HEK293 (cell line): ENCODE results near the gene TTN.

Experiments
- CTCF ChIA-PET: fragments of 350-600 bp; formaldehyde crosslinking; extraction: SDS; loops from one replicate; lab custom pipeline; 2021; ENCODE audit warnings: antibody characterized with exemption; lab: Yijun Ruan, JAX
- POLR2A ChIA-PET: fragments of 300-600 bp; formaldehyde crosslinking; extraction: SDS; loops from one replicate; lab custom pipeline; 2020; ENCODE audit warnings: antibody characterized with exemption, inconsistent platforms; lab: Yijun Ruan, JAX
- H3K27ac ChIP-seq: fragments of 200-500 bp; sonication (Bioruptor generic); 2 replicates; pipeline ENCODE4 v1.5.1; 2014; ENCODE audit warnings: low read depth, low read length, control low read depth, inconsistent platforms; ENCODE audit errors: extremely low read depth
- H3K36me3 ChIP-seq, 2 experiments: fragments of 200-500 bp in 1 of 2; sonication (Bioruptor generic) in 1 of 2; 1 replicate in 1 of 2; 2 replicates in 1 of 2; pipeline ENCODE4 v1.5.1; 2014 to 2017; ENCODE audit warnings: inconsistent platforms in 2 of 2, low read length in 2 of 2; ENCODE audit not compliant: control insufficient read depth in 2 of 2, insufficient read depth in 1 of 2
- H3K4me1 ChIP-seq: fragments of 200-500 bp; sonication (Bioruptor generic); 2 replicates; pipeline ENCODE4 v1.5.1; 2014; ENCODE audit warnings: mild to moderate bottlenecking, low read length, inconsistent platforms; ENCODE audit not compliant: control insufficient read depth, insufficient read depth
- H3K4me3 ChIP-seq: 2 replicates; pipeline ENCODE4 v1.5.1; 2011; ENCODE audit warnings: low read depth, mild to moderate bottlenecking, control low read depth, low read length, moderate library complexity
- H3K9me3 ChIP-seq: fragments of 200-500 bp; sonication (Bioruptor generic); 2 replicates; pipeline ENCODE4 v1.5.1; 2014; ENCODE audit warnings: low read depth, low read length, inconsistent platforms; ENCODE audit not compliant: control insufficient read depth, insufficient read depth
- GFI1B ChIP-seq: fragments of 450-650 bp; formaldehyde crosslinking; IDR thresholded peaks from 2 replicates; pipeline ENCODE4 v1.5.1; 2016; ENCODE audit warnings: missing biosample characterization, missing genetic modification characterization
- SALL2 ChIP-seq: fragments of 450-650 bp; formaldehyde crosslinking; IDR thresholded peaks from 2 replicates; pipeline ENCODE4 v1.5.0; 2017; ENCODE audit warnings: missing biosample characterization, mild to moderate bottlenecking, missing genetic modification characterization, borderline replicate concordance
- SETDB1 ChIP-seq: IDR thresholded peaks from one replicate; pipeline ENCODE4 v1.6.1; 2017; ENCODE audit warnings: mild to moderate bottlenecking, low read length, moderate library complexity, mixed read lengths; ENCODE audit not compliant: insufficient read length
- ZEB2 ChIP-seq: fragments of 450-650 bp; formaldehyde crosslinking; IDR thresholded peaks from 2 replicates; pipeline ENCODE4 v1.5.1; 2016; ENCODE audit warnings: missing biosample characterization, missing genetic modification characterization
- ZFP3 ChIP-seq: fragments of 450-650 bp; formaldehyde crosslinking; IDR thresholded peaks from 2 replicates; pipeline ENCODE4 v1.5.1; 2016; ENCODE audit warnings: low read depth, missing biosample characterization, missing genetic modification characterization
- ZNF121 ChIP-seq: fragments of 450-650 bp; formaldehyde crosslinking; IDR thresholded peaks from 2 replicates; pipeline ENCODE4 v1.5.1; 2016; ENCODE audit warnings: missing biosample characterization, missing genetic modification characterization
- ZNF350 ChIP-seq: fragments of 450-650 bp; formaldehyde crosslinking; IDR thresholded peaks from 2 replicates; pipeline ENCODE4 v1.5.0; 2017; ENCODE audit warnings: missing biosample characterization, mild to moderate bottlenecking, missing genetic modification characterization
- ZNF366 ChIP-seq: fragments of 450-650 bp; formaldehyde crosslinking; conservative IDR thresholded peaks from 2 replicates; pipeline ENCODE4 v1.5.1; 2016; ENCODE audit warnings: missing biosample characterization, missing genetic modification characterization
- ZNF623 ChIP-seq: fragments of 450-650 bp; formaldehyde crosslinking; IDR thresholded peaks from 2 replicates; pipeline ENCODE4 v1.5.1; 2016; ENCODE audit warnings: missing biosample characterization, missing genetic modification characterization
- ZNF701 ChIP-seq: fragments of 450-650 bp; formaldehyde crosslinking; IDR thresholded peaks from 2 replicates; pipeline ENCODE4 v1.5.1; 2016; ENCODE audit warnings: missing biosample characterization, missing genetic modification characterization
- ZNF768 ChIP-seq: fragments of 450-650 bp; formaldehyde crosslinking; IDR thresholded peaks from 2 replicates; pipeline ENCODE4 v1.5.1; 2018; ENCODE audit warnings: missing biosample characterization, mild to moderate bottlenecking, missing genetic modification characterization
- TF ChIP-seq, protein P1 (sequence below): fragments of 450-650 bp; formaldehyde crosslinking; IDR thresholded peaks from 2 replicates; pipeline ENCODE4 v1.5.1; 2016; ENCODE audit warnings: missing biosample characterization, missing genetic modification characterization
- TF ChIP-seq, protein P2 (sequence below): fragments of 450-650 bp; formaldehyde crosslinking; IDR thresholded peaks from 2 replicates; pipeline ENCODE4 v1.5.1; 2017; ENCODE audit warnings: missing biosample characterization, missing genetic modification characterization
- TF ChIP-seq, protein P3 (sequence below): fragments of 450-650 bp; formaldehyde crosslinking; IDR thresholded peaks from 2 replicates; pipeline ENCODE4 v1.5.1; 2016; ENCODE audit warnings: missing biosample characterization, missing genetic modification characterization
- TF ChIP-seq, protein P4 (sequence below): fragments of 450-650 bp; formaldehyde crosslinking; IDR thresholded peaks from 2 replicates; pipeline ENCODE4 v1.5.1; 2017; ENCODE audit warnings: missing biosample characterization, missing genetic modification characterization

The TTN gene

DNA sequence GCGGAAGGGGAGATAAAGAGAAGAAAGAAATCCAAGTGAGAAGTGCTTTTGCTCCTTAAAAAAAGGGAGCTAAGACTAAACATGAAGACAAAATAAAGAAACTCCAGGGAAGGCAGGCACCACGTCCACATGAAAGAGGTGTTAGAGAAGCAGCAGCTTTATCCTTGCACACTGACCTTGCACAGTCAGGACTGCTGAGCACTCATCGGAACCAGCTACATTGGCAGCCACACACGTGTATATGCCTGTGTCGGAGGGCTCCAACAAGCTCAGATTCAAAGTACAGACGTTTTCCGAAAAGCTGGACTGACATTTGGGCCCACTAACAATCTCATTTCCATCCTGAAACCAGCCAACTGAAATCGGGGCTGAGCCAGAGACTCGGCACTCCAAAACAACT, 88.2 kb downstream of the TTN start (continued):
- TF ChIP-seq, protein P1, sequence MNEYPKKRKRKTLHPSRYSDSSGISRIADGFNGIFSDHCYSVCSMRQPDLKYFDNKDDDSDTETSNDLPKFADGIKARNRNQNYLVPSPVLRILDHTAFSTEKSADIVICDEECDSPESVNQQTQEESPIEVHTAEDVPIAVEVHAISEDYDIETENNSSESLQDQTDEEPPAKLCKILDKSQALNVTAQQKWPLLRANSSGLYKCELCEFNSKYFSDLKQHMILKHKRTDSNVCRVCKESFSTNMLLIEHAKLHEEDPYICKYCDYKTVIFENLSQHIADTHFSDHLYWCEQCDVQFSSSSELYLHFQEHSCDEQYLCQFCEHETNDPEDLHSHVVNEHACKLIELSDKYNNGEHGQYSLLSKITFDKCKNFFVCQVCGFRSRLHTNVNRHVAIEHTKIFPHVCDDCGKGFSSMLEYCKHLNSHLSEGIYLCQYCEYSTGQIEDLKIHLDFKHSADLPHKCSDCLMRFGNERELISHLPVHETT = no peak

DNA sequence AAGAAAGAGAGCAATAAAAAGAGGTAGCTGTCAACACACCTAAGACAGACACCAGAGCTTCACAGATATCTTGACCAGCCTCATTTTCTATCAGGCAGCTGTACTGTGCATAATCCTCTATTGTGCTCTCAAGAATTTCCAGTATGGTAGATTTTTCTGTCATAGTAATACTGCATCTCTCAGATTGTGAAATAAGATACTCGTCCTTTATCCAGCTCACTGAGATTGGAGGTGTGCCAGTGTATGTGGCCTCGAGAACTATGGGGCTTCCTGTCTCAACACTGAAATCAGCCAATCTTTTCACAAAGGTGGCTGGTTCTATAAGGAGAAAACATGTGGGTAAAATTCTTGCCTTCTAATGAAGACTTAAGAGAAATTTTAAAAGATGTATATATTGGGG, 88.9 kb downstream of the TTN start:
- no peak for TF ChIP-seq ZEB2 (tag by site-specific recombination)
- TF ChIP-seq ZNF623 (tag by site-specific recombination) = no peak
- TF ChIP-seq ZNF350 (tag by site-specific recombination) = no peak
- TF ChIP-seq, protein P2, sequence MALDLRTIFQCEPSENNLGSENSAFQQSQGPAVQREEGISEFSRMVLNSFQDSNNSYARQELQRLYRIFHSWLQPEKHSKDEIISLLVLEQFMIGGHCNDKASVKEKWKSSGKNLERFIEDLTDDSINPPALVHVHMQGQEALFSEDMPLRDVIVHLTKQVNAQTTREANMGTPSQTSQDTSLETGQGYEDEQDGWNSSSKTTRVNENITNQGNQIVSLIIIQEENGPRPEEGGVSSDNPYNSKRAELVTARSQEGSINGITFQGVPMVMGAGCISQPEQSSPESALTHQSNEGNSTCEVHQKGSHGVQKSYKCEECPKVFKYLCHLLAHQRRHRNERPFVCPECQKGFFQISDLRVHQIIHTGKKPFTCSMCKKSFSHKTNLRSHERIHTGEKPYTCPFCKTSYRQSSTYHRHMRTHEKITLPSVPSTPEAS (tag by site-specific recombination) = no peak
- no peak for TF ChIP-seq ZNF768 (tag by site-specific recombination)
- CTCF ChIA-PET = no interaction called here
- POLR2A ChIA-PET = no interaction called here

DNA sequence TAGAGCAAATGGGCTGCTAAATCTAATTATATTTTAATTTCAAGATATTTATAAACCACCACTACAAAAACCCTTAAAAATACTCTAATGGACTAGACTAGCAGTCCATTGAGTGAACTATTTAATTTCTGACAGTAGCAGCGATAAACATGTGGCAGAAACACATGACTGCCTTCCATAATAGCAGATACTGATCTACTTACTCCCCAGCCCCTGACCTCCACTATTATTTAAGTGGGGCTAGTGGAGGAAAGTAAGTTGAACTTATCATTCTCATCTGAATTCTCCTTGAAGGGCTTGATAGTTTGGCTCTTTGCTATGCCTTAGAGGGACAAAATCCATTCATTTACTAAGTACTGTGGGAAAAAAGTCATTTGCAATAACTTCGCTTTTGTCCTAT, 90.8 kb downstream of the TTN start:
- no peaks in the 10 kb centered on the region for H3K36me3 ChIP-seq
- no peak for TF ChIP-seq GFI1B (tag by site-specific recombination)
- TF ChIP-seq ZNF701 (tag by site-specific recombination) = no peak
- TF ChIP-seq ZFP3 (tag by site-specific recombination) = no peak
- TF ChIP-seq, protein P3, sequence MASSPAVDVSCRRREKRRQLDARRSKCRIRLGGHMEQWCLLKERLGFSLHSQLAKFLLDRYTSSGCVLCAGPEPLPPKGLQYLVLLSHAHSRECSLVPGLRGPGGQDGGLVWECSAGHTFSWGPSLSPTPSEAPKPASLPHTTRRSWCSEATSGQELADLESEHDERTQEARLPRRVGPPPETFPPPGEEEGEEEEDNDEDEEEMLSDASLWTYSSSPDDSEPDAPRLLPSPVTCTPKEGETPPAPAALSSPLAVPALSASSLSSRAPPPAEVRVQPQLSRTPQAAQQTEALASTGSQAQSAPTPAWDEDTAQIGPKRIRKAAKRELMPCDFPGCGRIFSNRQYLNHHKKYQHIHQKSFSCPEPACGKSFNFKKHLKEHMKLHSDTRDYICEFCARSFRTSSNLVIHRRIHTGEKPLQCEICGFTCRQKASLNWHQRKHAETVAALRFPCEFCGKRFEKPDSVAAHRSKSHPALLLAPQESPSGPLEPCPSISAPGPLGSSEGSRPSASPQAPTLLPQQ (tag by site-specific recombination) = no peak
- no peak for TF ChIP-seq ZNF366
- TF ChIP-seq ZNF121 (tag by site-specific recombination) = no peak
- no peak for TF ChIP-seq SALL2 (tag by site-specific recombination)
- no peak for TF ChIP-seq SETDB1
- TF ChIP-seq, protein P4, sequence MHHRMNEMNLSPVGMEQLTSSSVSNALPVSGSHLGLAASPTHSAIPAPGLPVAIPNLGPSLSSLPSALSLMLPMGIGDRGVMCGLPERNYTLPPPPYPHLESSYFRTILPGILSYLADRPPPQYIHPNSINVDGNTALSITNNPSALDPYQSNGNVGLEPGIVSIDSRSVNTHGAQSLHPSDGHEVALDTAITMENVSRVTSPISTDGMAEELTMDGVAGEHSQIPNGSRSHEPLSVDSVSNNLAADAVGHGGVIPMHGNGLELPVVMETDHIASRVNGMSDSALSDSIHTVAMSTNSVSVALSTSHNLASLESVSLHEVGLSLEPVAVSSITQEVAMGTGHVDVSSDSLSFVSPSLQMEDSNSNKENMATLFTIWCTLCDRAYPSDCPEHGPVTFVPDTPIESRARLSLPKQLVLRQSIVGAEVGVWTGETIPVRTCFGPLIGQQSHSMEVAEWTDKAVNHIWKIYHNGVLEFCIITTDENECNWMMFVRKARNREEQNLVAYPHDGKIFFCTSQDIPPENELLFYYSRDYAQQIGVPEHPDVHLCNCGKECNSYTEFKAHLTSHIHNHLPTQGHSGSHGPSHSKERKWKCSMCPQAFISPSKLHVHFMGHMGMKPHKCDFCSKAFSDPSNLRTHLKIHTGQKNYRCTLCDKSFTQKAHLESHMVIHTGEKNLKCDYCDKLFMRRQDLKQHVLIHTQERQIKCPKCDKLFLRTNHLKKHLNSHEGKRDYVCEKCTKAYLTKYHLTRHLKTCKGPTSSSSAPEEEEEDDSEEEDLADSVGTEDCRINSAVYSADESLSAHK (tag by site-specific recombination) = no peak
- H3K9me3 ChIP-seq = no peaks in the 10 kb centered on the region
- ChIA-PET POLR2A (no interaction called here), CTCF (interaction anchor here (2.2 kb wide), 1 partner anchor 16 kb away, joined by 10 read pairs; no protein-coding TSS in a partner anchor)
- H3K4me3 ChIP-seq = no peak overlapping the region
- no peaks in the 10 kb centered on the region for H3K4me1 ChIP-seq
- no peak overlapping the region for H3K27ac ChIP-seq

More for the DNA sequence above, 88.9 kb downstream of the TTN start:
- H3K4me3 ChIP-seq = no peak overlapping the region
- no peak overlapping the region for H3K27ac ChIP-seq
- no peaks in the 10 kb centered on the region for H3K4me1 ChIP-seq
- no peaks in the 10 kb centered on the region for H3K36me3 ChIP-seq
- H3K9me3 ChIP-seq = no peaks in the 10 kb centered on the region
